ENCODE data around the gene GARRE1. TPM values are rescaled to one million over a fixed set of nuclear protein-coding genes. Genes with fewer than 3 reads are reported as not detected.
A peak's percentile ranks its signal among the peaks of the same experiment; 100 is the strongest.

Gene GARRE1
- total and polyA plus RNA-seq, 8 donors, result 7.4 to 18.3 (median 11.2) TPM

DNA sequence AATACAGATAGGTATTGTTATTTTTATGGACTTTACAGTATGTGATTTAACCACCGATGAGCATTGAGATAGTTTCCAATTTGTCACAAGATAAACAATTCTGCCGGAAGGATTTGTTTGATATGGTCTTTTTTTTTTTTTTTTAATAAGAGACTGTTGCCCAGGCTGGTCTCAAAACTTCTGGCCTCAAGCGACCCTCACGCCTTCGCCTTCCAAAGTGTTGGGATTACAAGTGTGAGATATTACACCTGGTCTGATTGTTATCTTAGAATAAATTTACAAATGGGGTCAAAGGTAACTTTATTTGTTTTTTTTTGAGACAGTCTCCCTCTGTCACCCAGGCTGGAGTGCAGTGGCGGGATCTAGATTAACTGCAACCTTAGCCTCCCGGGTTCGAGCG is 1.2 kb downstream of the GARRE1 start:
- no peaks in the 10 kb centered on the region for H3K9me3 ChIP-seq
- no peaks in the 10 kb centered on the region for H3K27me3 ChIP-seq
- DNase-seq, result no peak
- no peaks in the 10 kb centered on the region for H3K36me3 ChIP-seq
- intact Hi-C loops (cut with DNase I), result no loop called here
- no peak for FAIRE-seq
- WGBS, 2 donors, result 11 to 13% methylated on average over 9 of the region's 9 CpGs
- peak overlapping the region; percentile 81 to 94 (median 84) for H3K4me3 ChIP-seq
- H3K4me1 ChIP-seq, result peaks cover 12 to 20% (median 16%) of the 10 kb centered on the region in 3 donors
- TF ChIP-seq, protein P1, sequence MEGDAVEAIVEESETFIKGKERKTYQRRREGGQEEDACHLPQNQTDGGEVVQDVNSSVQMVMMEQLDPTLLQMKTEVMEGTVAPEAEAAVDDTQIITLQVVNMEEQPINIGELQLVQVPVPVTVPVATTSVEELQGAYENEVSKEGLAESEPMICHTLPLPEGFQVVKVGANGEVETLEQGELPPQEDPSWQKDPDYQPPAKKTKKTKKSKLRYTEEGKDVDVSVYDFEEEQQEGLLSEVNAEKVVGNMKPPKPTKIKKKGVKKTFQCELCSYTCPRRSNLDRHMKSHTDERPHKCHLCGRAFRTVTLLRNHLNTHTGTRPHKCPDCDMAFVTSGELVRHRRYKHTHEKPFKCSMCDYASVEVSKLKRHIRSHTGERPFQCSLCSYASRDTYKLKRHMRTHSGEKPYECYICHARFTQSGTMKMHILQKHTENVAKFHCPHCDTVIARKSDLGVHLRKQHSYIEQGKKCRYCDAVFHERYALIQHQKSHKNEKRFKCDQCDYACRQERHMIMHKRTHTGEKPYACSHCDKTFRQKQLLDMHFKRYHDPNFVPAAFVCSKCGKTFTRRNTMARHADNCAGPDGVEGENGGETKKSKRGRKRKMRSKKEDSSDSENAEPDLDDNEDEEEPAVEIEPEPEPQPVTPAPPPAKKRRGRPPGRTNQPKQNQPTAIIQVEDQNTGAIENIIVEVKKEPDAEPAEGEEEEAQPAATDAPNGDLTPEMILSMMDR (IDR thresholded peaks at IDR 0.05), result no peak
- H3K27ac ChIP-seq, result peak overlapping the region; percentile 65 to 98 (median 82)
- peak in 3 of 4 donors; percentile 9 to 26 (median 21) for ATAC-seq

DNA sequence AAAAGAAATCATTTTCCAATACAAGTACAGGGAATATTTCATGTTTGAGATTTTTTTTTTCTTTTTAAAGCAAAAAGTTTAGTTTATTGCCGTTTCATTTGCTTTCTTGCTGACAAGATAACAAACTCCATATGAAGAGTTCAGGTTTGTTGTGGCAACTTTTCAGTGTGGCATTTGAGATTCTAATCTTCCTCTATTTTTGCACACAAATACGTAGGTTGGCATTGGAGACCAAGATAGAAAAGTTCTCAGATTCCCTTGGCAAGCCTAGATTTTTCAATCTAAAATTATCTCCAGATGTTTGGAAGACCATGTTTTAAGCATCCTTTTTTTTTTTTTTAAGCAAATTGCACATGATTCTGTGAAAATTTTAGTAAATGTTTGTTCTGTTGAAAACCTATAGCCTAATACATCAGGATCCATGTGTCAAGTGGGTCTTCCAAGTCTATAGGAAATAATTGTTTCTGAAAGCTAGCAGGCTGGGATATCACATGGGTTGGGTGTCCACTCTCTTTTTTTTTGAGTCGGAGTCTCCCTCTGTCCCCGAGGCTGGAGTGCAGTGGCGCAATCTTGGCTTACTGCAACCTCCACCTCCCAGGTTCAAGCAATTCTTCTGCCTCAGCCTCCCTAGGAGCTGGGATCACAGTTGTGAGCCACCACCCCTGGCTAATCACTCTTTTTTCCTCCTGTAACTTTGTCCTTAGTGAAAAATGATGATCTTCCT is 2.6 kb downstream of the GARRE1 start:
- intact Hi-C loops (cut with DNase I), result no loop called here
- WGBS, 2 donors, result 17 to 20% methylated on average over 5 of the region's 5 CpGs
- FAIRE-seq (peak; percentile 5), DNase-seq (no peak), ATAC-seq (no peak)
- H3K27ac ChIP-seq, result peak overlapping the region in 2 of 4 donors; percentile 3 to 16
- H3K36me3 ChIP-seq, result no peaks in the 10 kb centered on the region
- peaks cover 18 to 33% (median 23%) of the 10 kb centered on the region in 3 donors for H3K4me1 ChIP-seq
- no peaks in the 10 kb centered on the region for H3K9me3 ChIP-seq
- TF ChIP-seq, protein P1 (IDR thresholded peaks at IDR 0.05), result no peak
- H3K4me3 ChIP-seq, result no peak overlapping the region
- no peaks in the 10 kb centered on the region for H3K27me3 ChIP-seq

DNA sequence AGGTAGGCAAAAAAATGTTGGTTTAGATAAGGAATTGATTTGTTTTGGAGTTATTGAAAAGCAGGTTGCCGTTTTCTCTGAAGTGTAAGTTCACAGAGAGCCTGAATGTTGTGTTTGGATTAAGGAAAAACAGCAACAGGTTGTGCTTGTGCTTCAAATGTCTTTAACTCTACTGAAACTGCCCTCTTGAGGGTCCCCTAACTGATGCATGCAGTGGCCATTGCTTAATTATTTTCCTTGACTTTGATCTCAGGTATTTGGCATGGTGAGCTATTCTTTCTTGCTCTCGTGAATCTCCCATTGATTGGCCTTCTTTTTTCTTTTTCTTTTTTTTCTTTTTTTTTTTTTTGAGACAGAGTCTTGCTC is 3.2 kb downstream of the GARRE1 start:
- H3K9me3 ChIP-seq, result no peaks in the 10 kb centered on the region
- peaks cover 18 to 33% (median 23%) of the 10 kb centered on the region in 3 donors for H3K4me1 ChIP-seq
- TF ChIP-seq, protein P1 (IDR thresholded peaks at IDR 0.05), result no peak
- H3K4me3 ChIP-seq, result no peak overlapping the region
- no peaks in the 10 kb centered on the region for H3K27me3 ChIP-seq
- no peak for DNase-seq
- no peaks in the 10 kb centered on the region for H3K36me3 ChIP-seq
- no peak for FAIRE-seq
- WGBS, 2 donors, result 12 to 22% methylated on average over 2 of the region's 2 CpGs
- intact Hi-C loops (cut with DNase I), result no loop called here
- peak overlapping the region in 1 of 4 donors; percentile 16 for H3K27ac ChIP-seq
- no peak for ATAC-seq

DNA sequence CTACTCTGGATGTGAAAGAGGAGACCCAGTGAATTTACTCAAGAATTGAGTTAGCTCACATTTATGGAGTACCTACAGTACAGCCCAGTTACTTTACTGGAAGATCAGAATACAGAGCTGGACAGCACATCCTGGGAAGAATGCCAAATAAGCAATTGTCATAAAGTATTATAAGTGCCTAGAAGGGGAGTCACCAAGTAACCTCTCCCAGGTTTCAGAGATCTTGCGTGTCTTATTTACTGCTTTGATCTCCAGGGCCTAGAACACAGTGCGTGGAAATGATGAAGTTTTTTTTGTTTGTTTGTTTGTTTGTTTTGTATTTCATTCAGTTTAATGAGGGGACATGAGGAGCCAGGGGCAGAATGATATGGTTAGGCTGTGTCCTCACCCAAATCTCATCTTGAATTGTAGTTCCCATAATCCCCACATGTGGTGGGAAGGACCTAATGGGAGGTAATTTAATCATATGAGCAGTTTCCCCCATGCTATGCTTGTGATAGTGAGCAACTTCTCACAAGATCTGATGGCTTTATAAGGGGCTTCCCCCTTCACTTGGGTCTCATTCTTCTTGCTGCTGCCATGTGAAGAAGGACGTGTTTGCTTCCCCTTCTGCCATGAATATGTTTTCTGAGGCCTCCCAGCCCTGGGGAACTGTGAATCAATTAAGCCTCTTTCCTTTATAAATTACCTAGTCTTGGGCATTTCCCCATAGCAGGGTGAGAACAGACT is 5.2 kb downstream of the GARRE1 start:
- H3K27me3 ChIP-seq, result no peaks in the 10 kb centered on the region
- WGBS, 2 donors, result 85 to 89% methylated on average over 3 of the region's 3 CpGs
- no peaks in the 10 kb centered on the region for H3K9me3 ChIP-seq
- FAIRE-seq, result no peak
- TF ChIP-seq, protein P1 (IDR thresholded peaks at IDR 0.05), result no peak
- H3K4me1 ChIP-seq, result peaks cover 18 to 43% (median 23%) of the 10 kb centered on the region in 3 donors
- no peak overlapping the region for H3K4me3 ChIP-seq
- DNase-seq, result no peak
- H3K27ac ChIP-seq, result no peak overlapping the region
- intact Hi-C loops (cut with DNase I), result no loop called here
- no peaks in the 10 kb centered on the region for H3K36me3 ChIP-seq
- ATAC-seq, result no peak

Data from pancreas (tissue), 10 donors.